Measurements from ENCODE around the gene ZFPL1. TPM values are rescaled to one million over a fixed set of nuclear protein-coding genes. Genes with fewer than 3 reads are reported as not detected.

ZFPL1 gene
- total RNA-seq, 1 donor from 2014 or later, result 37.9 TPM

- H3K79me2 ChIP-seq (ENCODE audit: insufficient read depth, low read length), result peaks cover 12% of the 10 kb centered on the region
- TF ChIP-seq CTCF (IDR thresholded peaks at IDR 0.05; ENCODE audit: insufficient read depth, low read depth, low read length) (no peak), EZH2 (IDR thresholded peaks at IDR 0.05; ENCODE audit: insufficient read depth, low read length) (no peak)
- peaks cover 16% of the 10 kb centered on the region for H4K20me1 ChIP-seq (ENCODE audit: insufficient read depth, low read length)
- no peak for FAIRE-seq
- no peaks in the 10 kb centered on the region for H3K36me3 ChIP-seq (ENCODE audit: insufficient read depth, low read length)
- H3K4me2 ChIP-seq (ENCODE audit: low read length), result no peak overlapping the region
- no peak overlapping the region for H3K9ac ChIP-seq (ENCODE audit: low read length)
- Mint-ChIP-seq H3K36me3 (ENCODE audit: low read depth, unreplicated experiment) (peaks cover 13% of the 10 kb centered on the region), H3K4me1 (ENCODE audit: low read depth, unreplicated experiment) (peaks cover 2% of the 10 kb centered on the region), H3K4me3 (ENCODE audit: unreplicated experiment) (no peak overlapping the region), H3K27me3 (ENCODE audit: low read depth, unreplicated experiment) (peaks cover 2% of the 10 kb centered on the region), H3K27ac (ENCODE audit: unreplicated experiment) (no peak overlapping the region), H3K9me3 (ENCODE audit: unreplicated experiment) (no peaks in the 10 kb centered on the region)
- H2AFZ ChIP-seq (ENCODE audit: low read depth, low read length), result no peak overlapping the region
- H3K27ac ChIP-seq (ENCODE audit: low read depth, low read length), result no peak overlapping the region
- H3K4me3 ChIP-seq (ENCODE audit: insufficient read depth, low read depth, low read length), result no peak overlapping the region
- no peaks in the 10 kb centered on the region for H3K4me1 ChIP-seq (ENCODE audit: insufficient read depth, low read length)
- H3K27me3 ChIP-seq (ENCODE audit: insufficient read depth, low read length), result no peaks in the 10 kb centered on the region
- DNase-seq (ENCODE audit: low read depth), result no peak
- H3K9me3 ChIP-seq (ENCODE audit: insufficient read depth, low read depth, low read length), result no peaks in the 10 kb centered on the region
Measured at GRCh38 chr11:65045728-65046127, 38.3 kb upstream of the ZFPL1 start.

GRCh38 chr11:65047581-65048422 is 36.2 kb upstream of the ZFPL1 start:
- H3K27ac ChIP-seq (ENCODE audit: low read depth, low read length), result no peak overlapping the region
- Mint-ChIP-seq H3K9me3 (ENCODE audit: unreplicated experiment) (no peaks in the 10 kb centered on the region), H3K4me3 (ENCODE audit: unreplicated experiment) (no peak overlapping the region), H3K4me1 (ENCODE audit: low read depth, unreplicated experiment) (peaks cover 2% of the 10 kb centered on the region), H3K27ac (ENCODE audit: unreplicated experiment) (no peak overlapping the region), H3K27me3 (ENCODE audit: low read depth, unreplicated experiment) (peaks cover 13% of the 10 kb centered on the region), H3K36me3 (ENCODE audit: low read depth, unreplicated experiment) (peaks cover 13% of the 10 kb centered on the region)
- TF ChIP-seq EZH2 (IDR thresholded peaks at IDR 0.05; ENCODE audit: insufficient read depth, low read length) (no peak), CTCF (IDR thresholded peaks at IDR 0.05; ENCODE audit: insufficient read depth, low read depth, low read length) (no peak)
- no peaks in the 10 kb centered on the region for H3K27me3 ChIP-seq (ENCODE audit: insufficient read depth, low read length)
- peaks cover 2% of the 10 kb centered on the region for H3K79me2 ChIP-seq (ENCODE audit: insufficient read depth, low read length)
- H3K36me3 ChIP-seq (ENCODE audit: insufficient read depth, low read length), result no peaks in the 10 kb centered on the region
- peak overlapping the region; percentile 44 for H3K4me3 ChIP-seq (ENCODE audit: insufficient read depth, low read depth, low read length)
- H3K4me1 ChIP-seq (ENCODE audit: insufficient read depth, low read length), result no peaks in the 10 kb centered on the region
- peaks cover 16% of the 10 kb centered on the region for H4K20me1 ChIP-seq (ENCODE audit: insufficient read depth, low read length)
- peak overlapping the region; percentile 52 for H2AFZ ChIP-seq (ENCODE audit: low read depth, low read length)
- peak overlapping the region; percentile 74 for H3K4me2 ChIP-seq (ENCODE audit: low read length)
- no peaks in the 10 kb centered on the region for H3K9me3 ChIP-seq (ENCODE audit: insufficient read depth, low read depth, low read length)
- DNase-seq (ENCODE audit: low read depth) (no peak), FAIRE-seq (no peak)
- peak overlapping the region; percentile 46 for H3K9ac ChIP-seq (ENCODE audit: low read length)

DNA sequence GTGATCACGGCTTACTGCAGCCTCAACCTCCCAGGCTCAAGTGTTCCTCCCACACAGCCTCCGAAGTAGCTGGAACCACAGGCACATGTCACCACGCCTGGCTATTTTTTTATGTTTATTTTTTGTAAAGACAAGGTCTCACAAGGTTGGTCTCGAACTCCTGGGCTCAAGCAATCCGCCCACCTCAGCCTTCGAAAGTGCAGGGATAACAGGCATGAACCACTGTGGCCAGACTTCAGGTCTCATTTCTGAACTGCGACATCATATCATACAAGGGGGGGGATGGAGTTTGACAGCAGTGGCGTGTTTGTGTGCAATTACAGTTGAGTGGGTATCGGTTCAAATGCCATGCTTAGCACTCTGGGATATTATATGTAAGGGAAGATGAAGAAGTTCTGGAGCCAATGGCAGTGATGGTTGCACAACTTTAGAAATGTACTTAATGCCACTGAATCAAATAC is 32.6 kb upstream of the ZFPL1 start:
- Histone ChIP-seq H3K9ac (ENCODE audit: low read length) (no peak overlapping the region), H4K20me1 (ENCODE audit: insufficient read depth, low read length) (no peaks in the 10 kb centered on the region), H3K79me2 (ENCODE audit: insufficient read depth, low read length) (no peaks in the 10 kb centered on the region), H3K27me3 (ENCODE audit: insufficient read depth, low read length) (peaks cover 3% of the 10 kb centered on the region), H3K36me3 (ENCODE audit: insufficient read depth, low read length) (no peaks in the 10 kb centered on the region), H3K27ac (ENCODE audit: low read depth, low read length) (no peak overlapping the region), H3K4me2 (ENCODE audit: low read length) (no peak overlapping the region), H3K4me3 (ENCODE audit: insufficient read depth, low read depth, low read length) (no peak overlapping the region), H2AFZ (ENCODE audit: low read depth, low read length) (no peak overlapping the region), H3K4me1 (ENCODE audit: insufficient read depth, low read length) (no peaks in the 10 kb centered on the region), H3K9me3 (ENCODE audit: insufficient read depth, low read depth, low read length) (no peaks in the 10 kb centered on the region)
- FAIRE-seq (no peak), DNase-seq (ENCODE audit: low read depth) (no peak)
- H3K27ac Mint-ChIP-seq (ENCODE audit: unreplicated experiment), result no peak overlapping the region
- H3K27me3 Mint-ChIP-seq (ENCODE audit: low read depth, unreplicated experiment), result peaks cover 31% of the 10 kb centered on the region
- no peaks in the 10 kb centered on the region for H3K9me3 Mint-ChIP-seq (ENCODE audit: unreplicated experiment)
- peaks cover 6% of the 10 kb centered on the region for H3K36me3 Mint-ChIP-seq (ENCODE audit: low read depth, unreplicated experiment)
- H3K4me1 Mint-ChIP-seq (ENCODE audit: low read depth, unreplicated experiment), result no peaks in the 10 kb centered on the region
- no peak for TF ChIP-seq CTCF (IDR thresholded peaks at IDR 0.05; ENCODE audit: insufficient read depth, low read depth, low read length)
- no peak for TF ChIP-seq EZH2 (IDR thresholded peaks at IDR 0.05; ENCODE audit: insufficient read depth, low read length)
- H3K4me3 Mint-ChIP-seq (ENCODE audit: unreplicated experiment), result no peak overlapping the region

Measured in astrocyte (in vitro differentiated cells and primary cell).